Mammary epithelial cell (primary cell): Measurements from ENCODE around the gene ITGA8.

Experiments used
- EZH2 ChIP-seq: IDR thresholded peaks from 2 replicates; pipeline ENCODE4 v1.6.1; 2012; ENCODE audit warnings: low read length, inconsistent platforms, borderline replicate concordance
- TF ChIP-seq, protein P1 (sequence below), 2 donors: IDR thresholded peaks in 1 of 2; conservative IDR thresholded peaks in 1 of 2; 2 replicates each; pipeline ENCODE4 v1.5.1; 2011 to 2012; ENCODE audit warnings: inconsistent platforms in 2 of 2, low read length in 2 of 2, mild to moderate bottlenecking in 2 of 2, control low read depth in 1 of 2, low read depth in 1 of 2; ENCODE audit not compliant: insufficient read depth in 1 of 2; ENCODE audit errors: extremely low read depth in 1 of 2

DNA sequence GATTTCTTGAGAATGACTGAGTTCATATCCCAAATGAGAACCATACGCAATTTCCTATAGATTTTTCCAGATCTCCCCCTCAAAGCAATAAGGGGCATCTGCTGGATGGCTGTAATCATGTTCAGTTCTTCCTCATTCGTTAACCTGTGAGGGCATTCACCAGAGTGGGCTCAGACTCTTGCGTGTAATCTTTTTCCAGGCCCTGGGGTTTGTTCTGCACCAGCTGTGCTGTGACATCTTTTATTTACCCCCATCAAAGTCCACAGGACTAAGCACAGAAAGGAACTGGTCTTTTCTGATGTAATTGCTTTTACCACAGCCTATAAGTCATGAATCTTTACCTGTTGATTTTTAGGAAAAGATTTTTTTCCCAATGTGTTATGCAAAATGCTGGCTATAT, 27.9 kb upstream of the ITGA8 start:
- TF ChIP-seq, protein P1, sequence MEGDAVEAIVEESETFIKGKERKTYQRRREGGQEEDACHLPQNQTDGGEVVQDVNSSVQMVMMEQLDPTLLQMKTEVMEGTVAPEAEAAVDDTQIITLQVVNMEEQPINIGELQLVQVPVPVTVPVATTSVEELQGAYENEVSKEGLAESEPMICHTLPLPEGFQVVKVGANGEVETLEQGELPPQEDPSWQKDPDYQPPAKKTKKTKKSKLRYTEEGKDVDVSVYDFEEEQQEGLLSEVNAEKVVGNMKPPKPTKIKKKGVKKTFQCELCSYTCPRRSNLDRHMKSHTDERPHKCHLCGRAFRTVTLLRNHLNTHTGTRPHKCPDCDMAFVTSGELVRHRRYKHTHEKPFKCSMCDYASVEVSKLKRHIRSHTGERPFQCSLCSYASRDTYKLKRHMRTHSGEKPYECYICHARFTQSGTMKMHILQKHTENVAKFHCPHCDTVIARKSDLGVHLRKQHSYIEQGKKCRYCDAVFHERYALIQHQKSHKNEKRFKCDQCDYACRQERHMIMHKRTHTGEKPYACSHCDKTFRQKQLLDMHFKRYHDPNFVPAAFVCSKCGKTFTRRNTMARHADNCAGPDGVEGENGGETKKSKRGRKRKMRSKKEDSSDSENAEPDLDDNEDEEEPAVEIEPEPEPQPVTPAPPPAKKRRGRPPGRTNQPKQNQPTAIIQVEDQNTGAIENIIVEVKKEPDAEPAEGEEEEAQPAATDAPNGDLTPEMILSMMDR (conservative IDR thresholded peaks at IDR 0.05 in 1 of 2, IDR thresholded peaks at IDR 0.05 in 1 of 2; ENCODE audit: extremely low read depth in 1 of 2, insufficient read depth in 1 of 2, low read depth in 1 of 2, low read length in 2 of 2): no peak
- TF ChIP-seq EZH2: no peak
